NT2/D1 (cell line): ENCODE results near the gene IFNG.

ENCODE experiments used
- DNase-seq: peaks from one replicate; pipeline ENCODE4 v3.0.0-alpha.2; 2011; ENCODE audit warnings: low read depth, low spot score
- H3K27me3 ChIP-seq: 2 replicates; pipeline ENCODE4 v1.6.0; 2011; ENCODE audit warnings: mild to moderate bottlenecking; ENCODE audit not compliant: insufficient read length, insufficient read depth
- H3K36me3 ChIP-seq: 2 replicates; pipeline ENCODE4 v1.6.1; 2011; ENCODE audit warnings: mild to moderate bottlenecking, low read length, mixed read lengths; ENCODE audit not compliant: insufficient read depth, insufficient read length
- H3K4me1 ChIP-seq: 2 replicates; pipeline ENCODE4 v1.5.1; 2011; ENCODE audit not compliant: insufficient read depth, insufficient read length
- H3K4me3 ChIP-seq: 2 replicates; pipeline ENCODE4 v1.5.1; 2011; ENCODE audit warnings: low read depth; ENCODE audit not compliant: insufficient read length
- H3K9ac ChIP-seq: 2 replicates; pipeline ENCODE4 v1.6.0; 2011; ENCODE audit warnings: low read depth; ENCODE audit not compliant: insufficient read length
- H3K9me3 ChIP-seq: 2 replicates; pipeline ENCODE4 v1.5.1; 2011; ENCODE audit warnings: mild to moderate bottlenecking, low read length; ENCODE audit not compliant: insufficient read depth
- SUZ12 ChIP-seq: IDR thresholded peaks from 2 replicates; pipeline ENCODE4 v1.6.1; 2011; ENCODE audit not compliant: insufficient read length, insufficient read depth; ENCODE audit errors: extremely low read depth
- YY1 ChIP-seq: IDR thresholded peaks from 2 replicates; pipeline ENCODE4 v1.6.1; 2011; ENCODE audit not compliant: insufficient read length, insufficient read depth
- ZNF274 ChIP-seq: IDR thresholded peaks from 2 replicates; pipeline ENCODE4 v1.6.1; 2011; ENCODE audit warnings: mild to moderate bottlenecking, low read depth, low read length

The IFNG gene

GRCh38 chr12:68148261-68148951 is 11.1 kb downstream of the IFNG start:
- TF ChIP-seq SUZ12 (no peak), ZNF274 (no peak), YY1 (no peak)
- peak overlapping the region; percentile 13 for H3K9ac ChIP-seq
- DNase-seq: peak; percentile 35

GRCh38 chr12:68140556-68140955 is 19.0 kb downstream of the IFNG start:
- no peak overlapping the region for H3K4me3 ChIP-seq
- H3K9me3 ChIP-seq: no peaks in the 10 kb centered on the region
- no peaks in the 10 kb centered on the region for H3K36me3 ChIP-seq
- no peaks in the 10 kb centered on the region for H3K4me1 ChIP-seq
- no peak for TF ChIP-seq SUZ12
- TF ChIP-seq YY1: no peak
- TF ChIP-seq ZNF274: no peak
- H3K9ac ChIP-seq: no peak overlapping the region
- no peak for DNase-seq
- no peaks in the 10 kb centered on the region for H3K27me3 ChIP-seq

More at GRCh38 chr12:68148261-68148951, 11.1 kb downstream of the IFNG start:
- Histone ChIP-seq H3K27me3 (no peaks in the 10 kb centered on the region), H3K9me3 (no peaks in the 10 kb centered on the region), H3K4me3 (no peak overlapping the region), H3K4me1 (no peaks in the 10 kb centered on the region), H3K36me3 (no peaks in the 10 kb centered on the region)

GRCh38 chr12:68139941-68140340 is 19.6 kb downstream of the IFNG start:
- TF ChIP-seq SUZ12: no peak
- no peak for TF ChIP-seq ZNF274
- TF ChIP-seq YY1: no peak
- no peak for DNase-seq
- no peak overlapping the region for H3K4me3 ChIP-seq
- H3K9ac ChIP-seq: no peak overlapping the region
- H3K27me3 ChIP-seq: no peaks in the 10 kb centered on the region
- no peaks in the 10 kb centered on the region for H3K9me3 ChIP-seq
- no peaks in the 10 kb centered on the region for H3K4me1 ChIP-seq
- no peaks in the 10 kb centered on the region for H3K36me3 ChIP-seq

GRCh38 chr12:68139001-68139400 is 20.5 kb downstream of the IFNG start:
- Histone ChIP-seq H3K9me3 (no peaks in the 10 kb centered on the region), H3K27me3 (no peaks in the 10 kb centered on the region), H3K36me3 (no peaks in the 10 kb centered on the region), H3K4me1 (no peaks in the 10 kb centered on the region), H3K9ac (no peak overlapping the region), H3K4me3 (no peak overlapping the region)
- no peak for TF ChIP-seq YY1
- no peak for TF ChIP-seq SUZ12
- no peak for TF ChIP-seq ZNF274
- no peak for DNase-seq

- Histone ChIP-seq H3K36me3 (no peaks in the 10 kb centered on the region), H3K4me3 (no peak overlapping the region), H3K27me3 (no peaks in the 10 kb centered on the region), H3K9me3 (no peaks in the 10 kb centered on the region), H3K9ac (no peak overlapping the region), H3K4me1 (no peaks in the 10 kb centered on the region)
- DNase-seq: no peak
- TF ChIP-seq YY1 (no peak), ZNF274 (no peak), SUZ12 (no peak)
Measured at GRCh38 chr12:68138480-68138879, 21.1 kb downstream of the IFNG start.

GRCh38 chr12:68137335-68137830 is 22.2 kb downstream of the IFNG start:
- DNase-seq: no peak
- H3K4me3 ChIP-seq: no peak overlapping the region
- no peak overlapping the region for H3K9ac ChIP-seq
- no peaks in the 10 kb centered on the region for H3K9me3 ChIP-seq
- no peaks in the 10 kb centered on the region for H3K4me1 ChIP-seq
- H3K36me3 ChIP-seq: no peaks in the 10 kb centered on the region
- no peak for TF ChIP-seq YY1
- TF ChIP-seq SUZ12: no peak
- no peak for TF ChIP-seq ZNF274
- H3K27me3 ChIP-seq: no peaks in the 10 kb centered on the region

- no peaks in the 10 kb centered on the region for H3K27me3 ChIP-seq
- H3K36me3 ChIP-seq: no peaks in the 10 kb centered on the region
- TF ChIP-seq ZNF274 (no peak), YY1 (no peak), SUZ12 (no peak)
- no peak overlapping the region for H3K4me3 ChIP-seq
- no peak for DNase-seq
- peaks cover 9% of the 10 kb centered on the region; the same call in 1 of the 2 replicates for H3K9me3 ChIP-seq
- H3K4me1 ChIP-seq: no peaks in the 10 kb centered on the region
- no peak overlapping the region for H3K9ac ChIP-seq
Measured at GRCh38 chr12:68135520-68135919, 24.0 kb downstream of the IFNG start.
